Measurements from ENCODE around the gene MCF2L. TPM values are rescaled to one million over a fixed set of nuclear protein-coding genes. Genes with fewer than 3 reads are reported as not detected.
"Not testable (repeated sequence)": the region's sequence is repeated elsewhere in the genome, so short reads cannot be mapped to it uniquely, and the experiment has no call there.

MCF2L gene
- total RNA-seq, 1 donor from 2014 or later = 41.2 TPM

GRCh38 chr13:113105921-113106452 is 137.0 kb downstream of the MCF2L start:
- Histone ChIP-seq H3K4me1 (peaks cover 16% of the 10 kb centered on the region), H3K27ac (replicated peaks) (no peak overlapping the region), H3K4me3 (no peak overlapping the region), H3K9me3 (replicated peaks) (no peaks in the 10 kb centered on the region), H3K27me3 (ENCODE audit: low read depth) (peaks cover 41% of the 10 kb centered on the region), H3K36me3 (no peaks in the 10 kb centered on the region)
- intact Hi-C loops (cut with micrococcal nuclease) = no loop called here
- no peak for DNase-seq
- TF ChIP-seq CTCF (IDR thresholded peaks at IDR 0.05; ENCODE audit: borderline replicate concordance) = no peak

GRCh38 chr13:113106711-113107351 is 137.8 kb downstream of the MCF2L start:
- no peak for DNase-seq
- Histone ChIP-seq H3K4me1 (peaks cover 18% of the 10 kb centered on the region), H3K4me3 (no peak overlapping the region), H3K27ac (replicated peaks) (no peak overlapping the region), H3K9me3 (replicated peaks) (no peaks in the 10 kb centered on the region), H3K36me3 (no peaks in the 10 kb centered on the region), H3K27me3 (ENCODE audit: low read depth) (peaks cover 43% of the 10 kb centered on the region)
- intact Hi-C loops (cut with micrococcal nuclease) = no loop called here
- no peak for TF ChIP-seq CTCF (IDR thresholded peaks at IDR 0.05; ENCODE audit: borderline replicate concordance)

- H3K9me3 ChIP-seq (replicated peaks); H3K27ac ChIP-seq (replicated peaks); H3K36me3 ChIP-seq; DNase-seq; H3K4me3 ChIP-seq; intact Hi-C loops (cut with micrococcal nuclease): not testable (repeated sequence)
- H3K4me1 ChIP-seq = peaks cover 18% of the 10 kb centered on the region
- peaks cover 49% of the 10 kb centered on the region for H3K27me3 ChIP-seq (ENCODE audit: low read depth)
These were observed 139.5 kb downstream of the MCF2L start for GRCh38 chr13:113108521-113108920.

- peak; percentile 13 for DNase-seq
- Histone ChIP-seq H3K4me1 (peaks cover 18% of the 10 kb centered on the region), H3K27ac (replicated peaks) (no peak overlapping the region), H3K9me3 (replicated peaks) (no peaks in the 10 kb centered on the region), H3K36me3 (no peaks in the 10 kb centered on the region), H3K27me3 (ENCODE audit: low read depth) (peaks cover 46% of the 10 kb centered on the region), H3K4me3 (peak overlapping the region; percentile 68)
- intact Hi-C loops (cut with micrococcal nuclease) = no loop called here
- TF ChIP-seq CTCF (IDR thresholded peaks at IDR 0.05; ENCODE audit: borderline replicate concordance) = no peak
These were observed 140.4 kb downstream of the MCF2L start for GRCh38 chr13:113109151-113110047.

GRCh38 chr13:113110048-113110851 is 141.2 kb downstream of the MCF2L start:
- H3K27me3 ChIP-seq (ENCODE audit: low read depth) = peaks cover 45% of the 10 kb centered on the region
- no peak for DNase-seq

More at GRCh38 chr13:113110048-113110851, 141.2 kb downstream of the MCF2L start:
- no peak for TF ChIP-seq CTCF (IDR thresholded peaks at IDR 0.05; ENCODE audit: borderline replicate concordance)
- Histone ChIP-seq H3K9me3 (replicated peaks) (no peaks in the 10 kb centered on the region), H3K27ac (replicated peaks) (no peak overlapping the region), H3K4me3 (peak overlapping the region; percentile 68), H3K4me1 (peaks cover 18% of the 10 kb centered on the region), H3K36me3 (no peaks in the 10 kb centered on the region)
- intact Hi-C loops (cut with micrococcal nuclease) = no loop called here
